ENCODE measurements around the gene ATP10D.

DNA sequence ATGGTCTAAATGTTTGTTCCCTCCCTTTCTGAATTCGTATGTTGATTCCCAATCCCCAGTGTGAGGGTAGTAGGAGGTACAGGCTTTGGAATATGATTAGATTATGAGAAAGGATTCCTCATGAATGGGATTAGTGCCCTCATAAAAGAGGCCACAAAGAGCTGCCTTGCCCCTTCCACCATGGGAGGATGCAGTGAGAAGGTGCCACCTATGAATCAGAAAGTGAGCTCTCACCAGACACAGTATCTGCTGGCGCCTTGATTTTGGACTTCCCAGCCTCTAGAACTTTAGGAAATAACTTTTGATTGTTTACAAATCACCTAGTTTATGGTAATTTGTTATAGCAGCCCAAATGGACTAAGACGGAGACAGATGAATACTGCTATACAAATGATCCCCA, 3.6 kb downstream of the ATP10D start:
- TF ChIP-seq, protein P1, sequence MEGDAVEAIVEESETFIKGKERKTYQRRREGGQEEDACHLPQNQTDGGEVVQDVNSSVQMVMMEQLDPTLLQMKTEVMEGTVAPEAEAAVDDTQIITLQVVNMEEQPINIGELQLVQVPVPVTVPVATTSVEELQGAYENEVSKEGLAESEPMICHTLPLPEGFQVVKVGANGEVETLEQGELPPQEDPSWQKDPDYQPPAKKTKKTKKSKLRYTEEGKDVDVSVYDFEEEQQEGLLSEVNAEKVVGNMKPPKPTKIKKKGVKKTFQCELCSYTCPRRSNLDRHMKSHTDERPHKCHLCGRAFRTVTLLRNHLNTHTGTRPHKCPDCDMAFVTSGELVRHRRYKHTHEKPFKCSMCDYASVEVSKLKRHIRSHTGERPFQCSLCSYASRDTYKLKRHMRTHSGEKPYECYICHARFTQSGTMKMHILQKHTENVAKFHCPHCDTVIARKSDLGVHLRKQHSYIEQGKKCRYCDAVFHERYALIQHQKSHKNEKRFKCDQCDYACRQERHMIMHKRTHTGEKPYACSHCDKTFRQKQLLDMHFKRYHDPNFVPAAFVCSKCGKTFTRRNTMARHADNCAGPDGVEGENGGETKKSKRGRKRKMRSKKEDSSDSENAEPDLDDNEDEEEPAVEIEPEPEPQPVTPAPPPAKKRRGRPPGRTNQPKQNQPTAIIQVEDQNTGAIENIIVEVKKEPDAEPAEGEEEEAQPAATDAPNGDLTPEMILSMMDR (IDR thresholded peaks at IDR 0.05): no peak
- TF ChIP-seq EP300 (IDR thresholded peaks at IDR 0.05): no peak
- TF ChIP-seq POLR2A (IDR thresholded peaks at IDR 0.05): no peak
